Nephron progenitor cell (in vitro differentiated cells): ENCODE data around the gene KATNBL1.
"Not testable (repeated sequence)": the region's sequence is repeated elsewhere in the genome, so short reads cannot be mapped to it uniquely, and the experiment has no call there.

Experiments
- DNase-seq: peaks from one replicate; pipeline ENCODE4 v3.0.0; 2021
- H3K27ac Mint-ChIP-seq: 2 replicates; pipeline ENCODE4 v1.8.0; 2021; ENCODE audit warnings: mild to moderate bottlenecking, moderate library complexity, mixed read lengths
- H3K27me3 Mint-ChIP-seq: 2 replicates; pipeline ENCODE4 v1.8.0; 2021; ENCODE audit warnings: mild to moderate bottlenecking, low read depth, mixed read lengths; ENCODE audit not compliant: poor library complexity
- H3K36me3 Mint-ChIP-seq: 2 replicates; pipeline ENCODE4 v1.8.0; 2021; ENCODE audit warnings: low read depth, mixed read lengths
- H3K4me1 Mint-ChIP-seq: 2 replicates; pipeline ENCODE4 v1.8.0; 2021; ENCODE audit warnings: mixed read lengths
- H3K4me3 Mint-ChIP-seq: 2 replicates; pipeline ENCODE4 v1.8.0; 2021; ENCODE audit warnings: mild to moderate bottlenecking, moderate library complexity, mixed read lengths
- H3K9me3 Mint-ChIP-seq: 2 replicates; pipeline ENCODE4 v1.8.0; 2021; ENCODE audit warnings: mild to moderate bottlenecking, moderate library complexity, mixed read lengths
- CTCF ChIP-seq: fragments of 200-600 bp; sonication (generic); IDR thresholded peaks from 2 replicates; pipeline ENCODE4 v1.5.0; 2021; ENCODE audit warnings: antibody characterized with exemption

Gene KATNBL1

GRCh38 chr15:34188711-34189110 lies 21.2 kb downstream of the KATNBL1 start:
- no peak for DNase-seq
- peaks cover 58% of the 10 kb centered on the region for H3K9me3 Mint-ChIP-seq
- no peak for TF ChIP-seq CTCF
- no peak overlapping the region for H3K4me3 Mint-ChIP-seq
- no peaks in the 10 kb centered on the region for H3K27me3 Mint-ChIP-seq
- no peak overlapping the region for H3K27ac Mint-ChIP-seq
- peaks cover 77% of the 10 kb centered on the region for H3K36me3 Mint-ChIP-seq
- no peaks in the 10 kb centered on the region for H3K4me1 Mint-ChIP-seq

DNA sequence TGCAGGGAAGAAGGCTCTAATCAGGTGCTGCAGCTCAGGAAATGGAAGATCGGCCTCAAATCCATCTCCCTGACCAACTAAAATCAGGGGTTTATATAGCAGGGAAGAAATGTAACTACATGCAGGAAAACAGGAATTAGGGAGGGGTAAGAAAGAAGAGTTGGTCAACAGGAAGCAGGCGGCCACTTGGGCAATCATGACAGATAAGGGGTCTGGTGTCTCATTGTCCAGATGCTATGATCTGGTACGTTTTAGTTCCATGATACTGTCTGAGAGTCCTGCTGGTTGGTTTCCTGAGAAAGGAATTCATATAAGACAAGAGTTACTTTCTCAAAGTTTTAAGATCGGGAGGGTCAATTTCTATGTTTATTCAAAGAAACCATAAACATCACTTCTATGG lies 24.2 kb downstream of the KATNBL1 start:
- Mint-ChIP-seq H3K4me1 (no peaks in the 10 kb centered on the region), H3K27me3 (no peaks in the 10 kb centered on the region), H3K4me3 (no peak overlapping the region), H3K27ac (no peak overlapping the region), H3K9me3 (peaks cover 50% of the 10 kb centered on the region), H3K36me3 (peaks cover 64% of the 10 kb centered on the region)
- no peak for DNase-seq
- no peak for TF ChIP-seq CTCF

DNA sequence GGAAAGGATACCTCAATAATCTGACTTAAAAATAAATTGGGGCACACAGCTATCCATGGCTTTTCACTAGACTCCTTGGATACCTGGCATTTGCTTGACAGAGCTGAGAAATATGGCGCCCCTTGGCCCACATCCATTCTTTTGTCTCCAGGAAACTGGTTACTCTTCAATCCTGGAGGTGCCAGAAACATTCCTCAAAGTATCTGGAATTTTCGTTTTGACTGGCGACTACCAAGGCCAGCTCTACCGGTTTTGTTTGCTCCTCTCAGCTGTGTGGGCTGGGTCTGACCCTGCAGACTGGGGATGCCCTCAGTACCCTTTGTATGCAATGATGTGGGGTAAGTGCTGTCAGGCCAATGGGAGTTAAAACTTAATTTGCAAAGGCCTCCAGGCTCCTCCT lies 27.0 kb downstream of the KATNBL1 start:
- peaks cover 44% of the 10 kb centered on the region for H3K9me3 Mint-ChIP-seq
- TF ChIP-seq CTCF, result no peak
- DNase-seq, result no peak
- H3K27me3 Mint-ChIP-seq, result no peaks in the 10 kb centered on the region
- peaks cover 65% of the 10 kb centered on the region for H3K36me3 Mint-ChIP-seq
- no peak overlapping the region for H3K4me3 Mint-ChIP-seq
- H3K27ac Mint-ChIP-seq, result no peak overlapping the region
- H3K4me1 Mint-ChIP-seq, result no peaks in the 10 kb centered on the region

DNA sequence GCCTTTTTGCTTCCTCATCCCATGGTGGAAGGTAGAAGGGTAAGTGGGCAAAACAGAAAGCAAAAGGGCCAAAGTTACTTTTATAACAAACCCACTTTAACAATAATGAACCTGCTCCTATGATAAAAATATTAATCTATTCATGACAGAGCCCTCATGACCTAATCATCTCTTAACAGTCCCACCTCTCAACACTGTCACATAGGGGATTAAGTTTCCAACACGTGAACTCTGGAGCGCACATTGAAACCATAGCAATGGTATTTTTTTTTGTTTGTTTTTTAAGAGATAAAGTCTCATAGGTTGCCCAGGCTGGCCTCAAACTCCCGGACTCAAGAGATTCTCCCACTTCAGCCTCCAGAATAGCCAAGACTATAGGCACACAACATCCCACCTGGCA lies 30.7 kb downstream of the KATNBL1 start:
- no peaks in the 10 kb centered on the region for H3K27me3 Mint-ChIP-seq
- H3K4me1 Mint-ChIP-seq, result no peaks in the 10 kb centered on the region
- no peak overlapping the region for H3K27ac Mint-ChIP-seq
- no peak overlapping the region for H3K4me3 Mint-ChIP-seq
- TF ChIP-seq CTCF, result no peak
- DNase-seq, result no peak
- peaks cover 68% of the 10 kb centered on the region for H3K36me3 Mint-ChIP-seq
- H3K9me3 Mint-ChIP-seq, result peaks cover 49% of the 10 kb centered on the region

DNA sequence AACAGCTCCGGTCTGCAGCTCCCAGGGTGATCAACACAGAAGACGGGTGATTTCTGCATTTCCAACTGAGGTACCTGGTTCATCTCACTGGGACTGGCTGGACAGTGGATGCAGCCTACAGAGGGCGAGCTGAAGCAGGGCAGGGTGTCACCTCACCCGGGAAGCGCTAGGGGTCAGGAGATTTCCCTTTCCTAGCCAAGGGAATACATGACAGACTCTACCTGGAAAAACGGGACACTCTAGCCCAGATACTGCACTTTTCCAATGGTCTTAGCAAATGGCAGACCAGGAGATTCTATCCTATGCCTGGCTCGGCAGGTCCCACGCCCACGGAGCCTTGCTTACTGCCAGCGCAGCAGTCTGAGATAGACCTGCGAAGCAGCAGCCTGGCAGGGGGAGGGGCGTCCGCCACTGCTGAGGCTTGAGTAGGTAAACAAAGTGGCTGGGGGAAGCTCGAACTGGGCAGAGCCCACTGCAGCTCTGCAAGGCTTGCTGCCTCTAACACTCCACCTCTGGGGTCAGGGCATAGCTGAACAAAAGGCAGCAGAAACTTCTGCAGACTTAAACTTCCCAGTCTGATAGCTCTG lies 43.8 kb downstream of the KATNBL1 start:
- not testable (repeated sequence) for H3K4me1 Mint-ChIP-seq, H3K27ac Mint-ChIP-seq, H3K4me3 Mint-ChIP-seq, H3K27me3 Mint-ChIP-seq
- peaks cover 83% of the 10 kb centered on the region for H3K9me3 Mint-ChIP-seq
- peak; percentile 4 for DNase-seq
- peaks cover 96% of the 10 kb centered on the region for H3K36me3 Mint-ChIP-seq

GRCh38 chr15:34161329-34161963 lies 48.5 kb downstream of the KATNBL1 start:
- Mint-ChIP-seq H3K4me3 (no peak overlapping the region), H3K4me1 (peaks cover 17% of the 10 kb centered on the region), H3K27me3 (no peaks in the 10 kb centered on the region), H3K27ac (peak overlapping the region; percentile 29), H3K36me3 (peaks cover 94% of the 10 kb centered on the region), H3K9me3 (peaks cover 54% of the 10 kb centered on the region)
- no peak for TF ChIP-seq CTCF
- no peak for DNase-seq
